ENCODE results near the gene CAD. TPM values are rescaled to one million over a fixed set of nuclear protein-coding genes. Genes with fewer than 3 reads are reported as not detected.

CAD gene
- total and polyA plus RNA-seq, 2 donors (not counting 1 experiment from before 2014, with no cell fraction given), result 11.9 to 32.0 TPM

GRCh38 chr2:27241761-27242613 lies 24.8 kb downstream of the CAD start:
- Histone ChIP-seq H3K27me3 (ENCODE audit: control insufficient read depth, insufficient read depth, low read length) (no peaks in the 10 kb centered on the region), H3K9me3 (ENCODE audit: control insufficient read depth, insufficient read depth, low read depth, low read length) (no peaks in the 10 kb centered on the region), H3K36me3 (ENCODE audit: control insufficient read depth, insufficient read depth, low read length) (peaks cover 45% of the 10 kb centered on the region), H3K4me2 (ENCODE audit: extremely low read depth, insufficient read depth, low read length) (no peak overlapping the region), H3K27ac (ENCODE audit: insufficient read depth, low read length) (no peak overlapping the region), H3K79me2 (ENCODE audit: control insufficient read depth, insufficient read depth, low read length) (no peaks in the 10 kb centered on the region), H2AFZ (ENCODE audit: low read length) (no peak overlapping the region), H4K20me1 (ENCODE audit: control insufficient read depth, extremely low read depth, insufficient read depth, low read length) (no peaks in the 10 kb centered on the region), H3K4me1 (ENCODE audit: control insufficient read depth, extremely low read depth, insufficient read depth, low read length) (no peaks in the 10 kb centered on the region), H3K9ac (ENCODE audit: insufficient read depth, low read length) (no peak overlapping the region), H3K4me3 (replicated peaks in 1 of 4; ENCODE audit: control extremely low read depth in 1 of 4, insufficient read depth in 1 of 4, low read depth in 3 of 4, low read length in 4 of 4) (no peak overlapping the region)
- no peak for TF ChIP-seq EZH2 (IDR thresholded peaks at IDR 0.05; ENCODE audit: low read length, missing control alignments)
- no peak for TF ChIP-seq CTCF (conservative IDR thresholded peaks at IDR 0.05 in 1 of 2, IDR thresholded peaks at IDR 0.05 in 1 of 2; ENCODE audit: low read depth in 1 of 2, low read length in 2 of 2)
- DNase-seq (ENCODE audit: low read depth in 2 of 2), result no peak

- H3K9me3 ChIP-seq (ENCODE audit: control insufficient read depth, insufficient read depth, low read depth, low read length), result no peaks in the 10 kb centered on the region
- H3K4me3 ChIP-seq (replicated peaks in 1 of 4; ENCODE audit: control extremely low read depth in 1 of 4, insufficient read depth in 1 of 4, low read depth in 3 of 4, low read length in 4 of 4), result no peak overlapping the region
- peaks cover 41% of the 10 kb centered on the region for H3K36me3 ChIP-seq (ENCODE audit: control insufficient read depth, insufficient read depth, low read length)
- H4K20me1 ChIP-seq (ENCODE audit: control insufficient read depth, extremely low read depth, insufficient read depth, low read length), result no peaks in the 10 kb centered on the region
- H3K27ac ChIP-seq (ENCODE audit: insufficient read depth, low read length), result no peak overlapping the region
- H2AFZ ChIP-seq (ENCODE audit: low read length), result no peak overlapping the region
- DNase-seq (ENCODE audit: low read depth in 2 of 2), result no peak
- H3K4me2 ChIP-seq (ENCODE audit: extremely low read depth, insufficient read depth, low read length), result no peak overlapping the region
- H3K4me1 ChIP-seq (ENCODE audit: control insufficient read depth, extremely low read depth, insufficient read depth, low read length), result no peaks in the 10 kb centered on the region
- H3K79me2 ChIP-seq (ENCODE audit: control insufficient read depth, insufficient read depth, low read length), result no peaks in the 10 kb centered on the region
- no peaks in the 10 kb centered on the region for H3K27me3 ChIP-seq (ENCODE audit: control insufficient read depth, insufficient read depth, low read length)
- H3K9ac ChIP-seq (ENCODE audit: insufficient read depth, low read length), result no peak overlapping the region
- no peak for TF ChIP-seq CTCF (conservative IDR thresholded peaks at IDR 0.05 in 1 of 2, IDR thresholded peaks at IDR 0.05 in 1 of 2; ENCODE audit: low read depth in 1 of 2, low read length in 2 of 2)
- no peak for TF ChIP-seq EZH2 (IDR thresholded peaks at IDR 0.05; ENCODE audit: low read length, missing control alignments)
Observed at GRCh38 chr2:27242614-27242951, 25.4 kb downstream of the CAD start.

GRCh38 chr2:27243391-27244130 lies 26.4 kb downstream of the CAD start:
- Histone ChIP-seq H3K4me3 (replicated peaks in 1 of 4; ENCODE audit: control extremely low read depth in 1 of 4, insufficient read depth in 1 of 4, low read depth in 3 of 4, low read length in 4 of 4) (no peak overlapping the region), H3K4me2 (ENCODE audit: extremely low read depth, insufficient read depth, low read length) (no peak overlapping the region), H3K79me2 (ENCODE audit: control insufficient read depth, insufficient read depth, low read length) (no peaks in the 10 kb centered on the region), H3K36me3 (ENCODE audit: control insufficient read depth, insufficient read depth, low read length) (peaks cover 33% of the 10 kb centered on the region), H2AFZ (ENCODE audit: low read length) (no peak overlapping the region), H3K9me3 (ENCODE audit: control insufficient read depth, insufficient read depth, low read depth, low read length) (no peaks in the 10 kb centered on the region), H3K9ac (ENCODE audit: insufficient read depth, low read length) (no peak overlapping the region), H3K27ac (ENCODE audit: insufficient read depth, low read length) (no peak overlapping the region), H3K4me1 (ENCODE audit: control insufficient read depth, extremely low read depth, insufficient read depth, low read length) (no peaks in the 10 kb centered on the region), H4K20me1 (ENCODE audit: control insufficient read depth, extremely low read depth, insufficient read depth, low read length) (no peaks in the 10 kb centered on the region), H3K27me3 (ENCODE audit: control insufficient read depth, insufficient read depth, low read length) (no peaks in the 10 kb centered on the region)
- DNase-seq (ENCODE audit: low read depth in 2 of 2), result no peak
- TF ChIP-seq CTCF (conservative IDR thresholded peaks at IDR 0.05 in 1 of 2, IDR thresholded peaks at IDR 0.05 in 1 of 2; ENCODE audit: low read depth in 1 of 2, low read length in 2 of 2) (no peak), EZH2 (IDR thresholded peaks at IDR 0.05; ENCODE audit: low read length, missing control alignments) (no peak)
